COLO668 (cell line): Measurements from ENCODE around the gene SLC66A2.
A peak's percentile ranks its signal among the peaks of the same experiment; 100 is the strongest.
"Not testable (repeated sequence)": the region's sequence is repeated elsewhere in the genome, so short reads cannot be mapped to it uniquely, and the experiment has no call there.

Source experiments
- DNase-seq: peaks from one replicate; lab custom pipeline; 2025; ENCODE audit not compliant: unreplicated experiment; lab: John Stamatoyannopoulos, UW

Gene SLC66A2

DNA sequence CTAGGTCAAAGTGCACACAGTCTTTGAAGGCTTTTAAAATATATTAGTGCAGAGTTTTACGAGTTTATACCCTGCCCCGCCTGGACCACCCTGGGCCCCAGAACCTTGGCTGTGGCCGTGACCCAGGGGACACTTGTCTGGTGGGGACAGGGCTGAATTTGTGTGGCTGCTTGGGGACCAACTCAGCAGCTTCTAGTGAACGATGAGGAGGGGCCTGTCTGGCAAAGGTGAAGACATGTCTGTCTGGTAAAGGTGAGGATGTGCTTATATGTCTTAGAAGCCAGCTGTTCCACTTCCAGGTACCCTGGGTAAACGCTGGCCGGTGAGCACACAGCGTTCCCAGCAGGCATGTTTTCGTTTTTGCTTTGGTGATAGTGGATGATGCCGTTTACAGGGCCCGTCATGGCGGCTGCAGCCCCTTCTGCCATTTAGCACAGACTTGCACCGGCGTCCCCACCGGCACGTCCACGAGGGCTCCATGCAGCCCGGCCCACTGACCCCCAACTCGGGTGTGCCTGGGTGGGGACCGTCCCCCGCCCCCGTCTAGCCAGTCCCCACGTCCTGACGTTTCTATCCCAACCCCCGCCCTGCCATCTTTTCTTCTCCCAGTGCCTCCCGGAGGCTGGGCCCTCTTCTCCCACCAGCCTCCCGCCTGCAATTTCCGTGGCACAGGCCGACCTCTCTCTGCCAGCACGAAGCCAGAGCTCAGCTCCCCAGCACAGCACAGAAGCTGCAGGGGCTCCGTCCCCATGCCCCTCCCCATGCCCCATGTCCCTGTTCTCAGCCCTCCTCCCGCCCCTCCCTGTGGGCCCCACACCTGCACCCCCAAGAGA is 67.8 kb downstream of the SLC66A2 start:
- DNase-seq: no peak

DNA sequence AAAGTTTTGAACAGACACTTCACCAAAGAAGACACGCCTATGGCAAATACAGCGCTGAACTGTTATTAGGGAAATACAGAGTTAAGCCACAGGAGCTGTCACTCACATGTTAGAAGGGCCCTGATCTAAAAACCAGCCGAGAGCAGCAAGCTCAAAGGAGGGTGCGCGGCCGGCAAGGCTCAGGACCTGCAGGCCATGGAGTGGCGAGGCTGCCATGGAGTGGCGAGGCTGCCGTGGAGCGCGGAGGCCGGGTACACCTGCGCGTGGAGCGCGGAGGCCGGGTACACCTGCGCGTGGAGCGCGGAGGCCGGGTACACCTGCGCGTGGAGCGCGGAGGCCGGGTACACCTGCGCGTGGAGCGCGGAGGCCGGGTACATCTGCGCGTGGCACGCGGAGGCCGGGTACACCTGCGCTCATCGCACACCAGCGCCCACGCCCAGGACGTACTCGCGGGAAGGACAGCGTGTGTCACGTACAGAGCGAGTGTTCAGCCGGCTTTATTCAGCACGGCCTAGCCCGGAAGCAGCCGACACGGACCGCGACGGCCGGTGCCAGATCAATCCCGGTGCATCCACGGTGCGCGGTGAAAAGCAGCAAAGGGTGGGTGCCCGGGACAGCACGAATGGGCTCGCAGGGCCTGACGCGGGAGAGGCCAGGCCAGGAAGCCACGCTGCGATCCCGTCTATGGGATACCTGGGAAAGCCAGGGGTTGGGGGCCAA is 68.8 kb downstream of the SLC66A2 start:
- no peak for DNase-seq

DNA sequence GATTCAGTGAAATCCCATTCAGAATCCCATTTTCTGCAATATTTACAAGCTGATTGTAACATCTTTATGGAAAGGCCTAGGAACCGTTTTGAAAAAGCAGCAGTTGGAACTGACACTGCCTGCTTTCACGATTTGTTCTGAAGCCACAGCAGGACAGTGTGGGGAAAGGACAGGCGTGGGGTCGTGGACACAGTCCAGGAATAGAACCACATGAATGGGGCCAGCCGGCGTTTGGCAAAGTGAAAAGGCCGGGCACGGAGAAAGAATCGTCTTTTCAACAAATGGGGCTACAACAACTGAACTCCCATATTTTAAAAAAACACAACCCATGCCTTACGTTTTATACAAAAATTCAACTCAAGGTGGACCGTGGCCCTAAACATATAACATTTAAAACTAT is 69.8 kb downstream of the SLC66A2 start:
- no peak for DNase-seq

DNA sequence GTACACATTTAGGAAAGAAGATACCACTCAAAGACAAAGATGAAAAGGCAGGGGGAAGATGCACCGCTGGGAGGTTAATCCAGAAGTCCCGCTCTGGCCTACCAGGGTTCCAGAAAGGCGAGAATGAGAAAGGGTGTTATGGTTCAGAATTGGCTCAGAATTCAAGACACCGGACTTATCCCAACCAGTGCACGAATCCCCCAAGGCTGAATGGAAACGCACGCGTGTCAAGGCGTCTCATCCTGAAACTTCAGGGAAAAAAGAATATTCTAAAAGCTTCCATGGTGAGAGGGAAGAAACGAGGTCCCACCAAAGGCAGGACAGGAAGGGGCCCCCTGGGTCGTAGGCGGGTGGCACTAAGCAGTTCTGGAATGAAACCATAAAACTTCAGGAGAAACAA is 71.9 kb downstream of the SLC66A2 start:
- DNase-seq: no peak

DNA sequence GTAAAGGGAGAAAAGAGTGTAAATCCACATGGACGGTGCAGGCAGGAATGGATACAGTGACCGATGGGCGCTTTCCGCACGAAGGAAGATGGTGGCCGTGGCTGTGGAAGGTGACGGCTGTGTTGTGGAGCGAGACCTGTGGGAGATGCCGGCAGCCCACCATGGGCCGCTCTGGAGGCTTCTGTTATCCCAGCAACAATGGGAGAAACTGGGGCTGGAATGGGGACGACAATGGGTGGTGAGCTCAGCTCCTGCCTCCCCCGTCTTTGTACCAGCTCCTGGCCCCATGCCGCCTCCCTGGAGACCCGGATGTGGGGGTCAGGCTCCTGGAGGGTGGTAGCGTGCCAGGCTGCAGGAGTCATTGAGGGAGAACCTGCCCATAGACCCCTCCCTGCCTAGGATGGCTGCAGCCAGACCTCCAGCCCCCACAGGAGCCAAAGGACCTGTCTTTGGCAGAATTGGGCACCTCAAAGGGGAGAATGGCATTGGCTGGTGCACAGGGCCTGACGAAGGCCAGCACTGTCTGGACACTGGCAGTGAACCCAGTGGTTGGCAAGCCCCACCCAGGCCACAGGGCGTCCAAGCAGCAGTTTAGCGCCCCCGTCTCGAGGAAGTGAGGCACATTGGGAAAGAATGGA is 72.6 kb downstream of the SLC66A2 start:
- no peak for DNase-seq

DNA sequence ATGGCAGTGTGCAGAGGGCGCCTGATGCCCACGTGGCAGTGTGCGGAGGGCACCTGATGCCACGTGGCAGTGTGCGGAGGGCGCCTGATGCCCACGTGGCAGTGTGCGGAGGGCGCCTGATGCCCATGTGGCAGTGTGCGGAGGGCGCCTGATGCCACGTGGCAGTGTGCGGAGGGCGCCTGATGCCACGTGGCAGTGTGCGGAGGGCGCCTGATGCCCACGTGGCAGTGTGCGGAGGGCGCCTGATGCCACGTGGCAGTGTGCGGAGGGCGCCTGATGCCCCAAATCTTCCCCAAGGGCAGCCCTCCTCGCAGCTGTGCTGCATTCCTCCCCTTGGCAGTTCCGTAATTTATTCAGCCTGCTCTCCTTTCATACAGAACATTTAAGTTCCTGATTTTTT is 73.2 kb downstream of the SLC66A2 start:
- not testable (repeated sequence) for DNase-seq

DNA sequence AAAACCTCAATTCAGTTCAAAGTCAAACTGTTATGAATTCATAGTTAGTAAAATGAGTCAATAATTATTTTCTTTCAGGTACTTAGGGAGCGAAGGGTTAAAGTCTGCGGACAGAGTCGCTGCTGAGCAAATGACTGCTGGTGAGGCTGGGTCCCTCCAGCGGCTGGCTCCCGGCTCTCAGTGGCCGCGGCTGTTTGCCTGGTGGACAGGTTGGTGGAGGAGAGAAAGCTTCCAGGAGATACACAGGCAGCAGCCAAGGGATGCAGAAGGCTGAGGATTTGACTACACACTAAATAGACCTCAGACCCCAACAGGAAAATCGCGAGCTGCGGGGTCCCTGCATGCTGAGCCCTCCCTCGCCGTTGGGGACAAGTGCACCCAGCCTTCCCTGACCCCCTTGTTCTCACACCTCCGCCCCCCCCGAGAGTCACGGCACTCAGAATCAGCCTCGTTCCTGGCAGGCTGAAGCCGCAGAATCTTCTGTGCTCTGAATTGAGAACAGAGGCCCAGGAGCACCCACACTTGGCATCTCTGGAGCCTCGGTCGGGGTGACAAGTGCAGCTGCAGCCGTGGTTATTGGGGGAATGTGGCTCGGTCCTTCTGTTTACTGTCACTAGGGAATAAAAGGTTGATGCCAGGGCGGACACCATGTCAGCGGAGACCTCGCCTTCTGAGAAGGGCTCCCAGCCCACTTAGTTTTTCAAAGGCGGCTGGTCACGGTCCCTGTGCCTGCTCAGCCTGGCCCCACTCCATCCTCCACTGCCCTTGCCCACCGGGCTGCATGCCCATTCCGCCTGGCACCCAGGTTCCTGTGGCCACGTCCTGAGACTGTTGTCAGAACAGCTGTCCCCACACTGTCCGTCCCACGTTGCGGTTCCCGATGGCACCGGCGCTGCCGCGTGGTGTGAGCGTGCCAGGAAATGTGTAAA is 74.0 kb downstream of the SLC66A2 start:
- DNase-seq: no peak

DNA sequence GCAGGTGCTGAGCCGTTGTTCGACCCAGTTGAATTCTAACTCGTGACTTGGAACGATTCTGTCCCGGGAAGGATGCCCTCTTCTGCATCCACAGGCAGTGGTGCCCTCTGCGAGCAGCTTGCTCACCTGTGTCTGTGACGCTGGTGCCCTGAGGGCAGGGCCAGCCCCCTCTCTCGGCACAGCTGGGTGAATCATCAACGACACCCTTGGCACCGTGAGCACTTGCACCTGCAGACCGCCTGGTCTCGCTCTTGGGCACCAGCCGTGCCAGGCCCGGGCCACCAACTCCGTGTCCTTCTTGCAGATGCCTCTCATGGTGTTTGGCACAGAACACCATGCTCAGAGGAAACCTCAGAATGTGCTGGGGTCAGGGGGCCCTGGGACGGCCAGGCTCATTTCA is 75.0 kb downstream of the SLC66A2 start:
- DNase-seq: peak; percentile 50

DNA sequence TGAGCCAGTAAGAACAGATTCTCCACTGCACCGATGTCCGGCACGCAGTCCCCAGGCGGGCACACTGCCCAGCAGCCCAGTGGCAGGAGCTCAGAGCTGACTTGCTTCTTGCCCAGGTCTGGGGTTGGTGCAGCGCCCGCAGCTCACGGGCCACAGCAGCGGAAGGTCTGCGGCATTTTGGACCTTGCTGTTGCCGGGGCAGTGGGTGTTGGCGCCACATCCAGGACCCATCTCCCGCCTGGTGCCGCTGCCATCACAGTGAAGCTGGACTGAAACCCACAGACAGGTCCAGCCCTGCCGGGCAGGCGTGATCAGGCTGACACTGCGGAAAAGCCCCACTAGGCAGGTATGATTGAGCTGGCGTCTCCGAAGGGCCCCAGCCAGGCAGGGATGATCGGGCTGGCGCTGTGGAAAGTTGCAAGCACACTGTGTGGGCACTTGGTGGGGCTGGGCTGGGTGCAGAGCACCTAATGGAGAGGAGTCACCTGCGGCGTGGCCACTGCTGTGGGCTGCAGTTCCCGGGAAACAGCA is 75.5 kb downstream of the SLC66A2 start:
- no peak for DNase-seq

DNA sequence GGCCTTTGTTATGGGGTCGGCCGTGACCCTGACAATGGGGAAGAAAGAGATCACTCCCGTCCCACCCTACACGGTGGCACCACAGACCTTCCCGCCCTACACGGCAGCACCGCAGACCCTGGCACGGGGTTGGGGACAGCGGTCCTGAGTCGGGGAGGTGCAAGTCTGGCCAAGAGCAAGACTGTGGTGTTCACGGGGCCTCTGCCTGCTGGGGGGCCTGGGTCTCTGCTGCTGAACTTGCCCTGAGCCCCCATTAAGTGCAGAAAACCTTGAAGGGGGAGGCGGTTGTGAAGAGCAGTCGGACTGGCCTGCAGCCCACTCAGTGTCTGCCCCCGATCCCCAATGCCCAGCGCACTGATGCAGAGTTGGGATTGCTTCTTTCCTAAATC is 75.9 kb downstream of the SLC66A2 start:
- no peak for DNase-seq

DNA sequence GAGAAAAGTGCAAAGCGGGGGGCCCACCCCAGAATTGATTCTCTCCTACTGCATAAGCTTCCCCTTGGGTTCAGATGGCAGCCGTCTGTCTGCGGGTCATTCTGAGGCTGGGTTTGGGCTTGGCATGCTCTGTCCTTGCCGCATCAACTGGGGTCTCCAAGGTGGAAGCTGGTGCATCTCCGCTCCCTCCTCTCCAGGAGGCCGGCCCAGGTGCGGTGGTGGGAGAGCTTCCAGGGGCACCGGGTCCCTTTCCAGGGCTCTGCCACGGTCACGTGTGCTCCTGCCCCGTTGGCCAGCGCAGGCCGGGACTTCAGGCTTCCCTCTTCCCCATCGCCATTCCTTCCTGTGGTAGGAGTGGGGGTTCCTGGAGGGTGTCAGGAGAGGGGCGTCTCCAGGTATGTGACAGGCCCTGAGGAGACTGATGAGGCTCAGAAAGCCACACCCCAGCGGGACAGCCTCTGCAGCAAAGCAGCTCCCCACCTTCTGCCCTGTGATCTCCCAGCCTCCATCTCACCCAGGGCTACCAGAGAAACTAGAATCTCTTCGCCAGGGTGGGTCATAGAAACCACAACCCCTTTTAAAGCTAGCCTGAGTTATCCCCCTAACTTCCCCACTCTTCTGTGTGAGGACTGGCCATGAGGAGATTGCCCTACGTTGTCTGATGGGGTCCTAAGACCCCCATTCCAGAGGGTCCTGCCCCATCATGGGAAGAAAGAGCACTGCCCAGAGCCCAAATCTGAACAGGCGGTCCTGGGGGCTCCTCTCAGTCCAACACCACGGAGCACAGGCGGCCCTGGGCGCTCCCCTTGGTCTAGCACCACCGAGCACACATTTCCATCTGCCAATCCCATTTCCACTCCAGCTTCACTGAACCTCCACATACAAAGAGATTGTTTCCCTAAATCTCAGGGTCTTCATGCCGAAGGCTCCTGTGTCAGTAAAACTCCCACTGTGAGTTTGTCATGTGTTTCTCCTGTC is 76.6 kb downstream of the SLC66A2 start:
- DNase-seq: no peak

DNA sequence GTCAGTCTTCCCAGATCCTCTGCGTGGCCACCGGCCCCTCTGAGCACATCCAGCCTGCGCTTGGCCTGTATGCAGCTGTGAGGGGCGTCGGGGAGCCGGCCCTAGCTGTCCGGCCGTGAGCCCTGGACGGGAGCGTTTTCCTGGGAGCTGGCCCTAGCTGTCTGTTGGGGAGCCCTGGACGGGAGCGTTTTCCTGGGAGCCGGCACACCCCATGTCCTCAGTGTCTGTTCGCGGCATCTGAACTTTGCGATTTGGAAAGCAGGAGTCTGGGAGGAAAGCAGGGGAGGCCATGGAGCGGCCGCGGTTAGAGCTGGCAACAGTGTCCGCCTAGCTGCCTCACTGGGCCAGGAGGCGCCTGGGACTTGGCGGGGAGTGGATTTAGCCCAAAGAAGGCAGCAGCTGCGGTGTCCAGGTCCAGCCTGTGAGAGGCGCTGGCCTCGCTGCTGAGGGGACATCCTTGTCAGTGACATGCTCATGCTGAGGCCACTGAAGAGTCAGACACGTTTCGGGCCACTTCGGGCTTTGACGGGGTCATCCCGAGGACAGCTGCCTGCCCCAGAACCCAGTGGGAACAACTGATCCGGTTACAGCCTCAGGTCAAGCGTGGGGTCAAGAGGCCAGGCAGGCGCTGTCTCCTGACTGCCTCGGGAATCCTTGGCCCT is 77.9 kb downstream of the SLC66A2 start:
- no peak for DNase-seq

DNA sequence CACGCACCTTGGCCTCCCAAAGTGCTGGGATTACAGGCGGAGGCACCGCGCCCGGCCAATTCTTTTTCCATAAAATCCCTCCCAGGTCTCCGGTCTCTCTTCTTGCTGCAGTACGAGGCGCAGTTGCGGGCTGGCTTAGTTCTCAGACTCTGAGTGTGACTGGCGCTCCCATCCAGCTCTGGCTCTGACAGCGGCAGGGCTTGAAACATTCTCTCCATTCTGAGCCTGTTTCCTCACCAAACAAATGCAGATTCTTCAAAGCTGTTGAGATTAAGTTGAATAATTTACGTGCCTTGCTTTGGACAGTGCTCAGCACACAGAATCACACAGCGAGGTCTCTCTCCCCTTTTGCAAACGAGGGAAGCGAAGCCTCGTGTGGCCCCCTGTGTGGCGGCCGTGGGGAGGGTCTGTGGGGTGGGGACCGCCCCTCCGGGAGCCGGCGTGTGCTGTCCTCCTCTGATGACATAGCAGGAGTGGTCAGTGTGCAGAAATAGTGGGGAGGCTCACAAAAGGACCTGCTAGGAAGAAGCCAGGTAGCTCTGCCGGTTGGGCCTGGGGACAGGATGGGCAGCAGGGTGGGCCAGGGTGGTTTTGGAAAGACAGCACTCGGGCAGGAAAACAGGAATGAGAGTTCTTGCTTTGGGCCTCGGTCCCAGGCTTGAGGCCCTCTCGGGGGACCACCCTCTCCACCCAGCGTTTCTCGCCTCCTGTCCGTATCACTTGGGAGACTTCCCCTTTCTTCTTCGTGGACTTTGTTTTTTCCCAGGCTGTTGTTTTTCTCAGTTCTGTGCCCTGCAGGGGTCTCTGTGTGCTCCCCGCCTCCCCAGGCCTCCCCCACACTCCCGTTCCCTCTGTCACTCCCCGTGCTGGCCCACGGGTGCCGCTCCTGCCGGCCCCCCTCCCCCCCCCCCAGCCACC is 78.7 kb downstream of the SLC66A2 start:
- DNase-seq: no peak

DNA sequence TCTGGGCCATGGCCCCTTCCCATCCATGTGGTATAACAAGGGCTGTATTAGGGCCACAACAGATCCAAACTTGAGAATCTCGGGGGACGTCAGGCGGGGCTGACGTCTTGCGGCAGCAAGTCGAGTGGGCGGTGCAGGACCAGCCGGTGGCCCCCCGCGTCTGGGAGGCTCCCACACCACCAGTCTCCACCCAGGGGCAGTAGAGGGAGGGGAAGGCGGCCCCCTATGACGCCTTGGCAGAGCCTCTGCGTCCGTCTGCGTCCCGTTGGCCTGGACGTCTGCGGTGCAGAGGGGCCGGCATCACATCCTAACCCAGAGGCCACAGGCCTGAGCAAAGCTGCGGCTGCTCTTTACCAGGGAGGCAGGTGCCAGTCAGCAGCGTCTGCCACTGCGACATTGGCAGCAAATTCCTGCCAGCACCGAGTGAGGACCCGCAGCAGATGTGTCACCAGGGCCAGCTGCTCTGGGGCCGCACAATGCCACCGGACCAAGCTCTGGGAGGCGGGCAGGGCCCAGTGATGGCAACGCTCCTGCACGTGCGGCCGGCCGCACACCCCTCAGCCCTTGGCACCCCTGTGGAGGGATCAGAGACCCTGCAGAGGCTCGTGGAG is 79.9 kb downstream of the SLC66A2 start:
- DNase-seq: no peak

DNA sequence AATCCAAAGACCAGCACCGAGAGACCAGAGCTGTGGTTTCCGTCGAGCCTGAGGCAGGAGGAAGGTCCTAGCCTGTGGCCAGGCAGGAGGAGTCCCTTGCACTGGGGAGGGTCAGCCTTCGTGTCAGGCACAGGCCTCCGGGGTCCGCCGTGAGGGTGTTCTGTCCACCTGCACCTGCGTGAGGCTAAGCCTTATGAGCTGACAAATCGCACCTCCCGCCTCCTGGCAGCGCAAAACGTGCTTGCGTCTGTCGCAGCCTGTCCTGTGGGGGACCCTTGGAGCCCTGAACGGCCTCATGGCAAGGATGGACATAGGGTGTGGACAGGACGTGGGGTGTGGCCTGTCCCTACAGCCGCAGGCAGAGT is 80.4 kb downstream of the SLC66A2 start:
- DNase-seq: no peak

DNA sequence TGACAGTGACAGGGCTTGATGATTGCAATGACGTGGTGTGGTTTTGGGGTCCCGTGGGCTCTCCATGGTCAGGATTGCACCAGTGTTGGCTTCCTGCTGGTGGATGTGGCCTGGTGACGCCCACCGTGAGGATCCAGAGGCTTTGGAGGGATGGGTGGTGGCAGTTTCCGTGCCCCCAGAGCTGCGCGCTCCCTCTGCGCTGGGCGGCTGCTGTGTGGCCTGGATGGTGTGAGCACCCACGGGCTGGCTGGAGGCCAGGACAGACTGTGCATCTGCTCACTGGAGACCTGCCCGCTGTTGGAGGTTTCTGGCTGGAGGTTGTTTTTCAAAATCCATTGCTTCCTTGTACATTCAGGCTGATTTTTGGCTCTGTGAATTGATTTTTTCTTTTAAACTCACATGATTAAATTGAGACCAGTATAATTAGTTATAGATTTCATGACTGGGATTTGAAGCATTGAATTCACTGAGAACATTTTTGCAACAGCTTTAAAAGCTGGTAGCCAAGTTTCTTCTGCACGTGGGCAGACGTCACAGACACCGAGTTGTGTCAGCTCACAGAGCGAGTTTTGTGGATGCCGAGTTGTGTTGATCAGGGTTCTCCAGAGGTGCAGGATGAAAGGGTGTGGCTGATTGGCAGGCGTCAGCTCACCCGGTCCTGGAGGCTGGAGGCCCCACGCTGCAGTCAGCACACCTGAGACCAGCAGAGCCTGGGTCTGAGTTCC is 81.0 kb downstream of the SLC66A2 start:
- DNase-seq: no peak
